Fibroblast of lung (primary cell): ENCODE results near the gene JPH2.

ENCODE experiments used
- CTCF ChIP-seq, 2 donors: IDR thresholded peaks in 1 of 2; conservative IDR thresholded peaks in 1 of 2; 1 replicate in 1 of 2; 2 replicates in 1 of 2; pipeline ENCODE4 v1.5.1; 2011 to 2012; ENCODE audit warnings: low read length in 2 of 2, control low read depth in 1 of 2, inconsistent platforms in 1 of 2, low read depth in 1 of 2, mild to moderate bottlenecking in 1 of 2
- EZH2 ChIP-seq: IDR thresholded peaks from 2 replicates; pipeline ENCODE4 v1.5.1; 2012; ENCODE audit warnings: low read length, control low read depth, mild to moderate bottlenecking; ENCODE audit errors: missing control alignments

GRCh38 chr20:44204832-44205215 lies 17.8 kb upstream of the JPH2 start:
- TF ChIP-seq CTCF (conservative IDR thresholded peaks at IDR 0.05 in 1 of 2, IDR thresholded peaks at IDR 0.05 in 1 of 2; ENCODE audit: low read depth in 1 of 2, low read length in 2 of 2), result no peak
- no peak for TF ChIP-seq EZH2
